HepG2 (cell line): ENCODE measurements around the gene NOC2L. TPM values are rescaled to one million over a fixed set of nuclear protein-coding genes. Genes with fewer than 3 reads are reported as not detected.
A peak's percentile ranks its signal among the peaks of the same experiment; 100 is the strongest.

Experiments
- FOSL2 ChIP-seq: sonication (generic); formaldehyde crosslinking; IDR thresholded peaks from 2 replicates; pipeline ENCODE4 v1.4.0; 2020; ENCODE audit warnings: missing genetic modification reagents
- HMGA1 ChIP-seq: sonication (generic); formaldehyde crosslinking; conservative IDR thresholded peaks from 2 replicates; pipeline ENCODE4 v1.4.0; 2020; ENCODE audit warnings: missing genetic modification reagents
- HNRNPL ChIP-seq: fragments of 200-400 bp; formaldehyde crosslinking; IDR thresholded peaks from 2 replicates; pipeline ENCODE4 v1.6.1; 2017; ENCODE audit warnings: mild to moderate bottlenecking, low read depth, low read length
- KLF6 ChIP-seq: IDR thresholded peaks from 2 replicates; pipeline ENCODE4 v1.8.0; 2016; ENCODE audit warnings: missing biosample characterization, missing genetic modification reagents
- NFIC ChIP-seq: IDR thresholded peaks from 2 replicates; pipeline ENCODE4 v1.6.1; 2012; ENCODE audit warnings: mild to moderate bottlenecking, low read length, inconsistent platforms
- SMAD9 ChIP-seq: sonication (generic); formaldehyde crosslinking; IDR thresholded peaks from 2 replicates; pipeline ENCODE4 v1.5.1; 2020; ENCODE audit warnings: mild to moderate bottlenecking, missing genetic modification reagents
- SSRP1 ChIP-seq: IDR thresholded peaks from 2 replicates; pipeline ENCODE4 v1.6.1; 2016; ENCODE audit warnings: control low read depth
- TCF12 ChIP-seq, 2 experiments: fragments of 450-650 bp in 1 of 2; sonication (generic) in 1 of 2; formaldehyde crosslinking in 1 of 2; IDR thresholded peaks; 2 replicates each; pipeline versions ENCODE4 v1.6.1 to v1.8.0; 2017 to 2022; ENCODE audit warnings: antibody characterized with exemption in 1 of 2, mild to moderate bottlenecking in 1 of 2, missing genetic modification reagents in 1 of 2, moderate library complexity in 1 of 2
- TGIF2 ChIP-seq: IDR thresholded peaks from 2 replicates; pipeline ENCODE4 v1.6.1; 2016; ENCODE audit warnings: control low read depth, missing compliant biosample characterization
- ZNF230 ChIP-seq: sonication (generic); formaldehyde crosslinking; IDR thresholded peaks from 2 replicates; pipeline ENCODE4 v1.4.0; 2020; ENCODE audit warnings: mild to moderate bottlenecking, missing genetic modification reagents
- ZNF235 ChIP-seq: sonication (generic); formaldehyde crosslinking; IDR thresholded peaks from 2 replicates; pipeline ENCODE4 v1.8.1; 2023; ENCODE audit warnings: mild to moderate bottlenecking, missing genetic modification reagents, borderline replicate concordance
- ZNF367 ChIP-seq: sonication (generic); formaldehyde crosslinking; IDR thresholded peaks from 2 replicates; pipeline ENCODE4 v1.4.0; 2020; ENCODE audit warnings: missing genetic modification reagents, borderline replicate concordance
- ZNF510 ChIP-seq: sonication (generic); formaldehyde crosslinking; IDR thresholded peaks from 2 replicates; pipeline ENCODE4 v1.4.0; 2020; ENCODE audit warnings: low read depth, mild to moderate bottlenecking, missing genetic modification reagents
- ZNF589 ChIP-seq: sonication (generic); formaldehyde crosslinking; conservative IDR thresholded peaks from 2 replicates; pipeline ENCODE4 v1.8.0; 2022; ENCODE audit warnings: mild to moderate bottlenecking, moderate library complexity, missing genetic modification reagents
- ZNF660 ChIP-seq: sonication (generic); formaldehyde crosslinking; IDR thresholded peaks from 2 replicates; pipeline ENCODE4 v1.5.1; 2020; ENCODE audit warnings: mild to moderate bottlenecking, low read depth, missing genetic modification reagents, borderline replicate concordance
- ZNF75D ChIP-seq: sonication (generic); formaldehyde crosslinking; IDR thresholded peaks from 2 replicates; pipeline ENCODE4 v1.8.1; 2023; ENCODE audit warnings: missing genetic modification reagents, mild to moderate bottlenecking, borderline replicate concordance
- polyA plus RNA-seq, 8 experiments: library from polyadenylated mRNA; depleted of rRNA in 3 of 8; stranded (reverse) in 7 of 8; unstranded in 1 of 8; fragments of >200 nt; fragmentation: Illumina TruSeq in 4 of 8; extraction: Trizol in 4 of 8; gene quantifications; 2 replicates each; pipeline versions ENCODE4 v1.2.1 to v1.2.3, GENCODE V29; 2011 to 2016; ENCODE audit warnings: low read depth in 4 of 8, missing spikeins in 1 of 8, mixed read lengths in 1 of 8; ENCODE audit not compliant: insufficient read depth in 1 of 8
- total RNA-seq, 5 experiments: library from RNA; depleted of rRNA; stranded (reverse); fragments of >200 nt; fragmentation: Illumina TruSeq; extraction: Trizol; gene quantifications; 2 replicates each; pipeline ENCODE4 v1.2.3, GENCODE V29; 2016; ENCODE audit warnings: low read depth in 1 of 5
- TF ChIP-seq, protein P1 (sequence below): sonication (generic); formaldehyde crosslinking; IDR thresholded peaks from 2 replicates; pipeline ENCODE4 v1.8.1; 2023; ENCODE audit warnings: mild to moderate bottlenecking, missing genetic modification reagents
- TF ChIP-seq, protein P2 (sequence below): sonication (generic); formaldehyde crosslinking; IDR thresholded peaks from 2 replicates; pipeline ENCODE4 v1.4.0; 2020; ENCODE audit warnings: missing genetic modification reagents
- TF ChIP-seq, protein P3 (sequence below): sonication (generic); formaldehyde crosslinking; IDR thresholded peaks from 2 replicates; pipeline ENCODE4 v1.4.0; 2020; ENCODE audit warnings: missing genetic modification reagents
- TF ChIP-seq, protein P4 (sequence below): sonication (generic); formaldehyde crosslinking; IDR thresholded peaks from 2 replicates; pipeline ENCODE4 v1.9.0; 2021; ENCODE audit warnings: missing genetic modification reagents, borderline replicate concordance

The NOC2L gene
- total and polyA plus RNA-seq, 2 of the 13 experiments (the other 11 are each of a cell fraction or from before 2014, with no cell fraction given) = 32.0 to 103 TPM

DNA sequence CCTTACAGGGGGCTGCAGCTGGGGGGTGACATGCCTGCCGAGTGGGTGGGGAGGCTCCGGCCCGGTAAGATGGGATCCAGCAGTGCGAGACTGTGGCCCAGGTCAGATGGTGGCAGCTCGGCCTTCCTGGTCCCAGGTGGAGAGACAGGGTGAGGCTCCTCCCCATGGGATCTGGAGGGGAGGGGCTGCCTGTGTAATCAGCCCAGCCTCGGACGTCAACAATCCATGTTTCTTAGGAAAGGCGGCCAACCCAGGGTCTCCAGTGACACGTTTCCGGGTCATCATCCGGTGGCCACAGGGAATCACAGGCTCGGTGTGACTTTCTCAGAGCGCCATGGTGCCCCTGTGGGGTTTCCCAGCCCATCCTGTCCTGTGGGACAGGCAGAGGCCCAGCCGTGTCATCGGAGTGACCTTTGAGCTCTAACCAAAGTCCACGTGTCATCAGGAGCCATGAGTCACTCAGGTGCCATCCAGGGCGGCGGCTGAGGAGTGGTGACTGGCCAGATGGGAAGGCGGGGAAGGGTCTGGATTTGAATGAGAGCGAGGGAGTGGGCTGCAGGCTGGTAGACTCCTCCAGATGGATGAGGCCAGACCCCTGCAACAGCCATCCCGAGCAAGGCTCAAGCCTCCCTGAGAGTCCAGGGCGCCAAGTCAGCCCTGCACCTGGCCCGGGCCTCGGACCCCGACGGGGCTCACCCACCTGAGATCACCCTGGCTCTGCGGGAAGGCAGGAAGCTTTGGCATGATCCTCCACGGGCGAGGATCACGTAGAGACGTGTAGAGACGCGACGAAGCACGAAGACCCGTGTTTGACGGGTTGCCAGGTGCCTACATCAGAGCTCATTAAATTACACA lies 47.5 kb upstream of the NOC2L start (continued):
- TF ChIP-seq ZNF75D (CRISPR knock-in tag) (no peak), SSRP1 (CRISPR knock-in tag) (no peak), NFIC (no peak), ZNF510 (CRISPR knock-in tag) (0 out of 2 replicates have a peak, but pooled peaks have one; percentile 81), FOSL2 (peak; percentile 99), HMGA1 (CRISPR knock-in tag) (no peak), TCF12 (IDR thresholded peaks at IDR 0.05) (no peak), TCF12 (CRISPR knock-in tag; IDR thresholded peaks at IDR 0.05) (no peak; the same call in 1 of the 2 replicates), ZNF660 (no peak; the same call in 1 of the 2 replicates), ZNF230 (CRISPR knock-in tag) (peak; percentile 50; the same call in 1 of the 2 replicates), KLF6 (CRISPR knock-in tag) (no peak), HNRNPL (peak; percentile 68; the same call in 1 of the 2 replicates), ZNF235 (CRISPR knock-in tag) (peak; percentile 40; the same call in 1 of the 2 replicates), ZNF589 (CRISPR knock-in tag) (no peak; the same call in 1 of the 2 replicates), SMAD9 (CRISPR knock-in tag) (no peak), ZNF367 (CRISPR knock-in tag) (no peak), TGIF2 (peak; percentile 92)
- TF ChIP-seq, protein P1, sequence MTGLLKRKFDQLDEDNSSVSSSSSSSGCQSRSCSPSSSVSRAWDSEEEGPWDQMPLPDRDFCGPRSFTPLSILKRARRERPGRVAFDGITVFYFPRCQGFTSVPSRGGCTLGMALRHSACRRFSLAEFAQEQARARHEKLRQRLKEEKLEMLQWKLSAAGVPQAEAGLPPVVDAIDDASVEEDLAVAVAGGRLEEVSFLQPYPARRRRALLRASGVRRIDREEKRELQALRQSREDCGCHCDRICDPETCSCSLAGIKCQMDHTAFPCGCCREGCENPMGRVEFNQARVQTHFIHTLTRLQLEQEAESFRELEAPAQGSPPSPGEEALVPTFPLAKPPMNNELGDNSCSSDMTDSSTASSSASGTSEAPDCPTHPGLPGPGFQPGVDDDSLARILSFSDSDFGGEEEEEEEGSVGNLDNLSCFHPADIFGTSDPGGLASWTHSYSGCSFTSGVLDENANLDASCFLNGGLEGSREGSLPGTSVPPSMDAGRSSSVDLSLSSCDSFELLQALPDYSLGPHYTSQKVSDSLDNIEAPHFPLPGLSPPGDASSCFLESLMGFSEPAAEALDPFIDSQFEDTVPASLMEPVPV (CRISPR knock-in tag) = peak; percentile 29; the same call in 1 of the 2 replicates
- TF ChIP-seq, protein P2, sequence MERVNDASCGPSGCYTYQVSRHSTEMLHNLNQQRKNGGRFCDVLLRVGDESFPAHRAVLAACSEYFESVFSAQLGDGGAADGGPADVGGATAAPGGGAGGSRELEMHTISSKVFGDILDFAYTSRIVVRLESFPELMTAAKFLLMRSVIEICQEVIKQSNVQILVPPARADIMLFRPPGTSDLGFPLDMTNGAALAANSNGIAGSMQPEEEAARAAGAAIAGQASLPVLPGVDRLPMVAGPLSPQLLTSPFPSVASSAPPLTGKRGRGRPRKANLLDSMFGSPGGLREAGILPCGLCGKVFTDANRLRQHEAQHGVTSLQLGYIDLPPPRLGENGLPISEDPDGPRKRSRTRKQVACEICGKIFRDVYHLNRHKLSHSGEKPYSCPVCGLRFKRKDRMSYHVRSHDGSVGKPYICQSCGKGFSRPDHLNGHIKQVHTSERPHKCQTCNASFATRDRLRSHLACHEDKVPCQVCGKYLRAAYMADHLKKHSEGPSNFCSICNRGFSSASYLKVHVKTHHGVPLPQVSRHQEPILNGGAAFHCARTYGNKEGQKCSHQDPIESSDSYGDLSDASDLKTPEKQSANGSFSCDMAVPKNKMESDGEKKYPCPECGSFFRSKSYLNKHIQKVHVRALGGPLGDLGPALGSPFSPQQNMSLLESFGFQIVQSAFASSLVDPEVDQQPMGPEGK = peak; percentile 76
- TF ChIP-seq, protein P3, sequence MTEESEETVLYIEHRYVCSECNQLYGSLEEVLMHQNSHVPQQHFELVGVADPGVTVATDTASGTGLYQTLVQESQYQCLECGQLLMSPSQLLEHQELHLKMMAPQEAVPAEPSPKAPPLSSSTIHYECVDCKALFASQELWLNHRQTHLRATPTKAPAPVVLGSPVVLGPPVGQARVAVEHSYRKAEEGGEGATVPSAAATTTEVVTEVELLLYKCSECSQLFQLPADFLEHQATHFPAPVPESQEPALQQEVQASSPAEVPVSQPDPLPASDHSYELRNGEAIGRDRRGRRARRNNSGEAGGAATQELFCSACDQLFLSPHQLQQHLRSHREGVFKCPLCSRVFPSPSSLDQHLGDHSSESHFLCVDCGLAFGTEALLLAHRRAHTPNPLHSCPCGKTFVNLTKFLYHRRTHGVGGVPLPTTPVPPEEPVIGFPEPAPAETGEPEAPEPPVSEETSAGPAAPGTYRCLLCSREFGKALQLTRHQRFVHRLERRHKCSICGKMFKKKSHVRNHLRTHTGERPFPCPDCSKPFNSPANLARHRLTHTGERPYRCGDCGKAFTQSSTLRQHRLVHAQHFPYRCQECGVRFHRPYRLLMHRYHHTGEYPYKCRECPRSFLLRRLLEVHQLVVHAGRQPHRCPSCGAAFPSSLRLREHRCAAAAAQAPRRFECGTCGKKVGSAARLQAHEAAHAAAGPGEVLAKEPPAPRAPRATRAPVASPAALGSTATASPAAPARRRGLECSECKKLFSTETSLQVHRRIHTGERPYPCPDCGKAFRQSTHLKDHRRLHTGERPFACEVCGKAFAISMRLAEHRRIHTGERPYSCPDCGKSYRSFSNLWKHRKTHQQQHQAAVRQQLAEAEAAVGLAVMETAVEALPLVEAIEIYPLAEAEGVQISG = peak; percentile 85
- TF ChIP-seq, protein P4, sequence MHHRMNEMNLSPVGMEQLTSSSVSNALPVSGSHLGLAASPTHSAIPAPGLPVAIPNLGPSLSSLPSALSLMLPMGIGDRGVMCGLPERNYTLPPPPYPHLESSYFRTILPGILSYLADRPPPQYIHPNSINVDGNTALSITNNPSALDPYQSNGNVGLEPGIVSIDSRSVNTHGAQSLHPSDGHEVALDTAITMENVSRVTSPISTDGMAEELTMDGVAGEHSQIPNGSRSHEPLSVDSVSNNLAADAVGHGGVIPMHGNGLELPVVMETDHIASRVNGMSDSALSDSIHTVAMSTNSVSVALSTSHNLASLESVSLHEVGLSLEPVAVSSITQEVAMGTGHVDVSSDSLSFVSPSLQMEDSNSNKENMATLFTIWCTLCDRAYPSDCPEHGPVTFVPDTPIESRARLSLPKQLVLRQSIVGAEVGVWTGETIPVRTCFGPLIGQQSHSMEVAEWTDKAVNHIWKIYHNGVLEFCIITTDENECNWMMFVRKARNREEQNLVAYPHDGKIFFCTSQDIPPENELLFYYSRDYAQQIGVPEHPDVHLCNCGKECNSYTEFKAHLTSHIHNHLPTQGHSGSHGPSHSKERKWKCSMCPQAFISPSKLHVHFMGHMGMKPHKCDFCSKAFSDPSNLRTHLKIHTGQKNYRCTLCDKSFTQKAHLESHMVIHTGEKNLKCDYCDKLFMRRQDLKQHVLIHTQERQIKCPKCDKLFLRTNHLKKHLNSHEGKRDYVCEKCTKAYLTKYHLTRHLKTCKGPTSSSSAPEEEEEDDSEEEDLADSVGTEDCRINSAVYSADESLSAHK (CRISPR knock-in tag) = no peak
